Stimulated activated naive CD8-positive, alpha-beta T cell treated with anti-CD3 and anti-CD28 coated beads, Interleukin-15, Interleukin-2, amounts not matched to agents 100 ng/mL and 50 ng/mL, for 24 hours (primary cell): Measurements from ENCODE around the gene ZDHHC9.
A peak's percentile ranks its signal among the peaks of the same experiment; 100 is the strongest.

ENCODE experiments used
- H3K27ac Mint-ChIP-seq: one replicate; pipeline ENCODE4 v1.8.0; 2021; ENCODE audit warnings: mild to moderate bottlenecking, mixed read lengths
- H3K27me3 Mint-ChIP-seq: one replicate; pipeline ENCODE4 v1.8.0; 2021; ENCODE audit warnings: mixed read lengths
- H3K36me3 Mint-ChIP-seq: one replicate; pipeline ENCODE4 v1.8.0; 2021; ENCODE audit warnings: low read depth, mixed read lengths
- H3K4me1 Mint-ChIP-seq: one replicate; pipeline ENCODE4 v1.8.0; 2021; ENCODE audit warnings: low read depth, mixed read lengths
- H3K4me3 Mint-ChIP-seq: one replicate; pipeline ENCODE4 v1.8.0; 2021; ENCODE audit warnings: mild to moderate bottlenecking, mixed read lengths
- H3K9me3 Mint-ChIP-seq: one replicate; pipeline ENCODE4 v1.8.0; 2021; ENCODE audit warnings: mixed read lengths

The ZDHHC9 gene

GRCh38 chrX:129831091-129831885 lies 12.4 kb downstream of the ZDHHC9 start:
- Mint-ChIP-seq H3K4me1 (peaks cover 1% of the 10 kb centered on the region), H3K9me3 (no peaks in the 10 kb centered on the region), H3K27ac (no peak overlapping the region), H3K36me3 (peaks cover 9% of the 10 kb centered on the region), H3K27me3 (no peaks in the 10 kb centered on the region), H3K4me3 (no peak overlapping the region)

DNA sequence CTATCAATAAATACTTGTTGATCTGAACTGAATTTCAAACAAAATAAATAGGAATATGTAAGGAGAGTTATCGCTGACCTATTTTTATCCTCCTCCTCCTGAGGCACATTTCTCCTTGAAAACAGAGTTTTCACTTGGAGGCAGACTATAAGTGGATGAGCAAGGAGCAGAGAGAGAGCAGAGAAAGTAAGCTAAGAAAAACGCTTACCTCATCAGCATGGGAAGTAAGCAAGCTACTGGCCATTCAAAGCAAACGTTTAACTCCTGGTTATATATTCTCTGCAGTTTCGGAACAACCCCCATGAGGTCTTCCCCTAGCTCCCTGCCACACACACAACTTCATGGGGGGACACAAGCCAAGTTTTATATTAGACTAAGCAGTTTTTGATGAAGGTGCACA lies 13.2 kb downstream of the ZDHHC9 start:
- no peak overlapping the region for H3K4me3 Mint-ChIP-seq
- H3K27ac Mint-ChIP-seq = no peak overlapping the region
- H3K9me3 Mint-ChIP-seq = no peaks in the 10 kb centered on the region
- H3K4me1 Mint-ChIP-seq = peaks cover 5% of the 10 kb centered on the region
- H3K36me3 Mint-ChIP-seq = peaks cover 9% of the 10 kb centered on the region
- H3K27me3 Mint-ChIP-seq = no peaks in the 10 kb centered on the region

DNA sequence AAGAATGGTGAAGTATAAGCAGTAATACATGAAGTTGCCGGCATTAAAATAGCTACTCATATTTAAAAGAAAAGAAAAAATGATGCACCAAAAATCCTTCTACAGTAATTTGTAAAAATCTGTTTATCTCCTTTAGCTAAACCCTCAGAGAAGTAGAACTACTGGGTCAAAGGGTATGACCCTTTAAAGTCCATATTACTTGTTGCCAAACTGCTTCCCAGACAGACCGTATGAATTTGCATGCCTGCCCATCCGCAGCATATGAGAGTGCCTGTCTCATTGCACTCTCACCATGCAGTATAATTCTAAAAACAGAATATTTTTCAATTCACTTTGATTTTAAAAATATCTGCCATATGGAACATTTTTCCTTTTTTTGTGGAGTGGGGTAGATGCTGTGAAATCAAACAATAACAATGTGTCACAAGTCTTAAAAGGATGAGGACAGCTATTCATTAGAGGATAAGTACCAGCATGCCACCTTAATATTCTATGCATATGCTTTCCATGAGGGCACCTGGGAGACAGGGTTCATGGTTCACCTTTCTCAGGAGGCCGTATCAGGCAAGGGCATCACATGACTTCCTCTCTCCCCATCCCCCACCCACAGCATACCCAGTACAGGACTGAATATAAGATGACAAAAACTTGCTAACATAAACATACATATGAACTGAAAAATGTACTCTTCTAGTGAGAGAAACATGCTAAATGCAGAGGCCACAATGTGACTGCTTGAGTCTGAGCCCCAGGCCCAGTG lies 17.8 kb downstream of the ZDHHC9 start:
- Mint-ChIP-seq H3K4me1 (peaks cover 14% of the 10 kb centered on the region), H3K27ac (no peak overlapping the region), H3K9me3 (no peaks in the 10 kb centered on the region), H3K4me3 (no peak overlapping the region), H3K36me3 (peaks cover 9% of the 10 kb centered on the region), H3K27me3 (no peaks in the 10 kb centered on the region)

DNA sequence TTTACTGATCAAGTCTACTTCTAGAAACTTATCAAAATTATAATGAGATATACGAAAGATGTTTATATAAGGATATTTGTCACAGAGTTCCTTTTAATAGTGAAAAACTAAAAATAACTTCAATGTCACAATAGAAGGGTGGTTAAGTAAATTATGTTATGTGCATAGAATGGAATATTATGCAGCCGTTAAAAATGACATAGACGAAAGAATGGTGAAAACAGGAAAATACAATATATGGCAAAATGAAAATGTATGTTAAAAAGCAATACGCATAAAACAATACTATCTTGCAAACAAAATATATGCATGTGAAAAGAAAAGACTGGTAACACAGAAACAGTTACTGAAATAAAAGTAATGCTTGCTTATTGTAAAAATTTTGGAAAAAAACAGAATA lies 19.1 kb downstream of the ZDHHC9 start:
- H3K4me1 Mint-ChIP-seq = peaks cover 14% of the 10 kb centered on the region
- no peaks in the 10 kb centered on the region for H3K27me3 Mint-ChIP-seq
- H3K36me3 Mint-ChIP-seq = peaks cover 9% of the 10 kb centered on the region
- no peak overlapping the region for H3K4me3 Mint-ChIP-seq
- H3K27ac Mint-ChIP-seq = no peak overlapping the region
- H3K9me3 Mint-ChIP-seq = no peaks in the 10 kb centered on the region

DNA sequence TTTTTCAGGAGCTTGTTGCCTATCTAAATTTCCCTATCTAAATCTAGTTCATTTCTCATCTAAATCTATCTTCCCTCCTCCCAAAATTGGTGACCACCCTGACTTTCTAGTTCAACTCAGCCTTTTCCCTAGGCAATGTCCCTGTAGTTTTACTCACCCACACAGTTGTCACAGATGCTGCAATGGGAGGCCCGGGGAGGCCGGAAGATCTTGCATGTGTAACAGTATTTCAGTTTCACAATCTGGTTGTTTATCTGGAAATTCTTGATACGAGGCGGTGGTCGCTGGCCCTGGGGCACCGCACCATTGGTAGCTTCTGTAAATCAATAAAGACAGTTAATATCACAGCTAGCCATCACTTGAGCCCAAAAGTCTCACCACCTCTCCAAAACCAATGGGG lies 20.2 kb downstream of the ZDHHC9 start:
- peaks cover 6% of the 10 kb centered on the region for H3K36me3 Mint-ChIP-seq
- H3K27me3 Mint-ChIP-seq = no peaks in the 10 kb centered on the region
- no peaks in the 10 kb centered on the region for H3K9me3 Mint-ChIP-seq
- H3K27ac Mint-ChIP-seq = peak overlapping the region; percentile 82
- peak overlapping the region; percentile 21 for H3K4me3 Mint-ChIP-seq
- H3K4me1 Mint-ChIP-seq = peaks cover 14% of the 10 kb centered on the region

GRCh38 chrX:129823115-129823514 lies 20.6 kb downstream of the ZDHHC9 start:
- H3K9me3 Mint-ChIP-seq = no peaks in the 10 kb centered on the region
- H3K27ac Mint-ChIP-seq = peak overlapping the region; percentile 82
- H3K4me3 Mint-ChIP-seq = no peak overlapping the region
- peaks cover 5% of the 10 kb centered on the region for H3K36me3 Mint-ChIP-seq
- no peaks in the 10 kb centered on the region for H3K27me3 Mint-ChIP-seq
- H3K4me1 Mint-ChIP-seq = peaks cover 14% of the 10 kb centered on the region

GRCh38 chrX:129818123-129818522 lies 25.6 kb downstream of the ZDHHC9 start:
- H3K4me1 Mint-ChIP-seq = peaks cover 2% of the 10 kb centered on the region
- H3K36me3 Mint-ChIP-seq = peaks cover 12% of the 10 kb centered on the region
- no peaks in the 10 kb centered on the region for H3K9me3 Mint-ChIP-seq
- H3K27ac Mint-ChIP-seq = no peak overlapping the region
- H3K4me3 Mint-ChIP-seq = no peak overlapping the region
- H3K27me3 Mint-ChIP-seq = no peaks in the 10 kb centered on the region

DNA sequence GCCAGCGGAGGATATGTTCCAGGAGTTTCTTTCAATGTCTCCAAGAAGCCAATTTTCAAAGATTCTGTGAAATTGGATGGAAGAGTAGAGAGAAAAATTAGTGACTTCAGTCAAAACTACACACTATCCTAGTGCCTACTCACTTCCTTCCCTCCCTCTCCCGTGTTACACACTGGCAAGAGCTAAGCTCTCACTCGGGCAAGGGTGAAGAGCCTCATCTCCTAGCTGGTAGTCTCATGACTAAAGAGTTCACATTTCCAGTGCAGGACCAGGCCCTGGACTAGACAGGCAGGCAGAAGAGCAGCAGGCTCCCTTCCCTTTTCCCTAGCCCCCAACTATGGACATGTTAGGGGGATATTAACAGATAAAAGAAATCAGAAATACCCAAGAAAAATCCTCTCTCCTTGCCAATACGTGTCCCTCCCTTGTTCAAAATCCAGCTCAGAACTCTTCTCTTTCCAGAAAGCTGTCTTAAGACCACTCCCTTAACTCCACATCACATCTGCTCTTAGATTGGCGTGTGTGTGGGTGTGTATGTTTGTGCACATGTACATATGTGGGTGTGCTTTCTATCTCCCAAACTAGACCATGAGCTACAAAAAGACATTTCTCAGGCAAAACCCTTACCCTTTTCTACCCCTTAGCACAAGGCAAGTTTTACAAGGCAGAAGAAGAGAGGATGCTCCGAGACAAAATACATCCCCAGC lies 29.9 kb downstream of the ZDHHC9 start:
- no peaks in the 10 kb centered on the region for H3K9me3 Mint-ChIP-seq
- H3K27ac Mint-ChIP-seq = no peak overlapping the region
- H3K4me3 Mint-ChIP-seq = no peak overlapping the region
- H3K36me3 Mint-ChIP-seq = peaks cover 29% of the 10 kb centered on the region
- H3K27me3 Mint-ChIP-seq = no peaks in the 10 kb centered on the region
- peaks cover 11% of the 10 kb centered on the region for H3K4me1 Mint-ChIP-seq

- H3K4me1 Mint-ChIP-seq = peaks cover 20% of the 10 kb centered on the region
- H3K27me3 Mint-ChIP-seq = no peaks in the 10 kb centered on the region
- H3K4me3 Mint-ChIP-seq = peak overlapping the region; percentile 10
- H3K9me3 Mint-ChIP-seq = no peaks in the 10 kb centered on the region
- no peak overlapping the region for H3K27ac Mint-ChIP-seq
- H3K36me3 Mint-ChIP-seq = peaks cover 30% of the 10 kb centered on the region
Observed at GRCh38 chrX:129808829-129809796, 34.6 kb downstream of the ZDHHC9 start.

DNA sequence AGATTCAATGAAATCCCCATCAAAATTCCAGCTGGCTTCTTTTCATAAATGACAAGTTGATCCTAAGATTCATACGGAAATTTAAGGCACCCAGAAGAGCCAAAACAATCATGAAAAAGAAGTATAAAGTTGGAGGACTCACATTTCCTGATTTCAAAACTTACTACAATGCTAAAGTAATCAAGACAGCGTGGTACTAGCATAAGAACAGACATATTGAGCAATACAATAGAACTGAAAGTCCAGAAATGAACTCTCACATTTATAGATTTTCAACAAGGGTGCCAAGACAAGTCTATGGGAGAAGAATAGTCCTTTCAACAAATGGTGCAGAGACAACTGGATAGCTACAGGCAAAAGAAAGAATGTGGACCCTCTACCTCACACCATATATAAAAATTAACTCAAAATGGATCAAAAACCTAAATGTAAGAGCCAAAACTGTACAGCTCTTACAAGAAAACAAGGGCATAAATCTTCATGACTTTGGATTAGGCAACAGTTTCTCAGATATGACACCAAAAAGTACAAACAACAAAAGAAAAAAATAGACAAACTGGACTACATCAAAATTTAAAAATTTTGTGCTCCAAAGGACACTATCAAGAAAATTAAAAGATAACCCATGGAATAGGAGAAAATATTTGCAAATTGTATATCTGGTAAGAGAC lies 35.4 kb downstream of the ZDHHC9 start:
- H3K36me3 Mint-ChIP-seq = peaks cover 34% of the 10 kb centered on the region
- no peak overlapping the region for H3K27ac Mint-ChIP-seq

GRCh38 chrX:129804806-129805205 lies 38.9 kb downstream of the ZDHHC9 start:
- Mint-ChIP-seq H3K4me1 (peaks cover 28% of the 10 kb centered on the region), H3K27ac (no peak overlapping the region), H3K9me3 (no peaks in the 10 kb centered on the region), H3K27me3 (no peaks in the 10 kb centered on the region), H3K36me3 (peaks cover 19% of the 10 kb centered on the region), H3K4me3 (no peak overlapping the region)

More for the DNA sequence above, 35.4 kb downstream of the ZDHHC9 start:
- Mint-ChIP-seq H3K27me3 (no peaks in the 10 kb centered on the region), H3K4me1 (peaks cover 26% of the 10 kb centered on the region), H3K4me3 (peak overlapping the region; percentile 10), H3K9me3 (no peaks in the 10 kb centered on the region)

DNA sequence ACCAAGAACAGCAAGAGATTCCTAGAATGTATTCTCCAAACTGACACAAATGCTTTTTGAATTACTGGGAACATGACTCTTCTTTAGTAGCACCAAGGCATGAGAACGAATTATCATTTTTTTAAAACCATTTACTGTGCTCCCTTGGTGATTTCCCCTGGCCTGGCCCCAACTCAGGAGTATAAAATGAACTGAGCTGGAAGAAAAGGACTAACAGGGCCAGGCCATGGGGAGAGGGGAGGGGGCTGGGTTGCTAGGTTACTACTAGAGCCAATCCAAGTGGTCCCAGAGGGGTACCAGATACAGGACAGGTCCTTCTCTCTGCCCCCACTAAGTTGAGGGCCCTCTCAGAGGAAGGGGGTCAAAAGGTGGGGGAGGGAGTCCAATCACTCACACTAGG lies 40.8 kb downstream of the ZDHHC9 start:
- Mint-ChIP-seq H3K36me3 (peaks cover 11% of the 10 kb centered on the region), H3K27me3 (no peaks in the 10 kb centered on the region), H3K27ac (no peak overlapping the region), H3K9me3 (no peaks in the 10 kb centered on the region), H3K4me3 (no peak overlapping the region), H3K4me1 (peaks cover 31% of the 10 kb centered on the region)

- Mint-ChIP-seq H3K36me3 (peaks cover 16% of the 10 kb centered on the region), H3K9me3 (no peaks in the 10 kb centered on the region), H3K27me3 (no peaks in the 10 kb centered on the region), H3K27ac (peak overlapping the region; percentile 40), H3K4me3 (no peak overlapping the region), H3K4me1 (peaks cover 35% of the 10 kb centered on the region)
Observed at GRCh38 chrX:129800186-129800585, 43.5 kb downstream of the ZDHHC9 start.

DNA sequence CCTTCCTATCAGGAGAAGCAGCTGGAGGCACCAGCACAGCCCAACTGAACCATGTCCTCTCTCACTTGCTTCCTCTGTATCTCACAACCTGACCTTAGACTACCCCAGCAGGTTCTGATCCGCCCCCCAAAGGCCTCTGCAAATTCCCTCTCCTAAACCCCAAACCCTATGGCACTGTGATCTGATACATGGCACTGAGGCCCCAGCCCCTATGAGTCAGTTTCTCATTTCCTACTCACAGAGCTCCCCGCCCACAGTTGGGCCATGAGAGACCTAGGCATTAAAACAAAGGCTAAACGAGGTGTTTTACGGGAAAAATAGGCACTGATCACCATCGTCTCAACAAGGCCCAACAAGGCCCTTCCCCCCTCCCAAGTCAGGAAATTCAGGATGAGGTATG lies 44.8 kb downstream of the ZDHHC9 start:
- Mint-ChIP-seq H3K4me3 (no peak overlapping the region), H3K36me3 (peaks cover 16% of the 10 kb centered on the region), H3K27me3 (no peaks in the 10 kb centered on the region), H3K27ac (peak overlapping the region; percentile 34), H3K9me3 (no peaks in the 10 kb centered on the region), H3K4me1 (peaks cover 34% of the 10 kb centered on the region)
